ENCODE data around the gene HLCS. TPM values are rescaled to one million over a fixed set of nuclear protein-coding genes. Genes with fewer than 3 reads are reported as not detected.

The HLCS gene
- total RNA-seq, 1 donor from 2014 or later = 20.2 TPM

- TF ChIP-seq CTCF (IDR thresholded peaks at IDR 0.05; ENCODE audit: unreplicated experiment) = no peak
- DNase-seq (ENCODE audit: low spot score in 2 of 2, unreplicated experiment in 2 of 2) = no peak
- Mint-ChIP-seq H3K27ac (no peak overlapping the region), H3K9me3 (no peaks in the 10 kb centered on the region), H3K4me1 (peaks cover 3% of the 10 kb centered on the region), H3K36me3 (no peaks in the 10 kb centered on the region), H3K4me3 (no peak overlapping the region), H3K27me3 (ENCODE audit: low read depth) (no peaks in the 10 kb centered on the region)
These were observed 43.2 kb downstream of the HLCS start for GRCh38 chr21:36923270-36923669.

GRCh38 chr21:36922861-36923260 is 43.6 kb downstream of the HLCS start:
- Mint-ChIP-seq H3K4me1 (peaks cover 3% of the 10 kb centered on the region), H3K27ac (no peak overlapping the region), H3K27me3 (ENCODE audit: low read depth) (no peaks in the 10 kb centered on the region), H3K9me3 (no peaks in the 10 kb centered on the region), H3K4me3 (no peak overlapping the region), H3K36me3 (no peaks in the 10 kb centered on the region)
- TF ChIP-seq CTCF (IDR thresholded peaks at IDR 0.05; ENCODE audit: unreplicated experiment) = no peak
- no peak for DNase-seq (ENCODE audit: low spot score in 2 of 2, unreplicated experiment in 2 of 2)

- no peak for DNase-seq (ENCODE audit: low spot score in 2 of 2, unreplicated experiment in 2 of 2)
- no peaks in the 10 kb centered on the region for H3K27me3 Mint-ChIP-seq (ENCODE audit: low read depth)
- no peaks in the 10 kb centered on the region for H3K36me3 Mint-ChIP-seq
- no peak overlapping the region for H3K4me3 Mint-ChIP-seq
- H3K4me1 Mint-ChIP-seq = no peaks in the 10 kb centered on the region
- no peaks in the 10 kb centered on the region for H3K9me3 Mint-ChIP-seq
- TF ChIP-seq CTCF (IDR thresholded peaks at IDR 0.05; ENCODE audit: unreplicated experiment) = no peak
- H3K27ac Mint-ChIP-seq = no peak overlapping the region
These were observed 48.2 kb downstream of the HLCS start for GRCh38 chr21:36918291-36918690.

- no peaks in the 10 kb centered on the region for H3K4me1 Mint-ChIP-seq
- DNase-seq (ENCODE audit: low spot score in 2 of 2, unreplicated experiment in 2 of 2) = peak in 1 of 2 experiments; percentile 37
- H3K27ac Mint-ChIP-seq = no peak overlapping the region
- H3K4me3 Mint-ChIP-seq = no peak overlapping the region
- peak; percentile 28 for TF ChIP-seq CTCF (IDR thresholded peaks at IDR 0.05; ENCODE audit: unreplicated experiment)
- no peaks in the 10 kb centered on the region for H3K9me3 Mint-ChIP-seq
- no peaks in the 10 kb centered on the region for H3K27me3 Mint-ChIP-seq (ENCODE audit: low read depth)
- no peaks in the 10 kb centered on the region for H3K36me3 Mint-ChIP-seq
These were observed 48.9 kb downstream of the HLCS start for GRCh38 chr21:36917471-36918158.

GRCh38 chr21:36916718-36917117 is 49.8 kb downstream of the HLCS start:
- DNase-seq (ENCODE audit: low spot score in 2 of 2, unreplicated experiment in 2 of 2) = no peak
- Mint-ChIP-seq H3K4me1 (no peaks in the 10 kb centered on the region), H3K36me3 (no peaks in the 10 kb centered on the region), H3K27ac (no peak overlapping the region), H3K27me3 (ENCODE audit: low read depth) (no peaks in the 10 kb centered on the region), H3K4me3 (no peak overlapping the region), H3K9me3 (no peaks in the 10 kb centered on the region)
- TF ChIP-seq CTCF (IDR thresholded peaks at IDR 0.05; ENCODE audit: unreplicated experiment) = no peak
